GM19238 (cell line): ENCODE data around the gene LIMD2.

Experiments used
- DNase-seq: peaks from one replicate; pipeline ENCODE4 v3.0.0; 2011; ENCODE audit warnings: low spot score; ENCODE audit not compliant: insufficient read length

LIMD2 gene

GRCh38 chr17:63682441-63682840, 17.5 kb downstream of the LIMD2 start:
- DNase-seq: no peak

GRCh38 chr17:63681530-63681929, 18.4 kb downstream of the LIMD2 start:
- DNase-seq: no peak

GRCh38 chr17:63680700-63681099, 19.2 kb downstream of the LIMD2 start:
- no peak for DNase-seq

- DNase-seq: no peak
Measured at GRCh38 chr17:63679214-63679613, 20.7 kb downstream of the LIMD2 start.

GRCh38 chr17:63676584-63676983, 23.3 kb downstream of the LIMD2 start:
- DNase-seq: no peak

- DNase-seq: no peak
Measured at GRCh38 chr17:63675607-63676546, 24.0 kb downstream of the LIMD2 start.

GRCh38 chr17:63675231-63675606, 24.7 kb downstream of the LIMD2 start:
- DNase-seq: no peak

- no peak for DNase-seq
Measured at GRCh38 chr17:63672856-63673255, 27.1 kb downstream of the LIMD2 start.

- DNase-seq: peak; percentile 19
Measured at GRCh38 chr17:63665527-63666214, 34.3 kb downstream of the LIMD2 start.

GRCh38 chr17:63659850-63660249, 40.1 kb downstream of the LIMD2 start:
- no peak for DNase-seq

GRCh38 chr17:63658366-63658765, 41.6 kb downstream of the LIMD2 start:
- DNase-seq: no peak

GRCh38 chr17:63657786-63658185, 42.1 kb downstream of the LIMD2 start:
- DNase-seq: no peak

- DNase-seq: no peak
Measured at GRCh38 chr17:63653050-63653449, 46.9 kb downstream of the LIMD2 start.

GRCh38 chr17:63652106-63652505, 47.8 kb downstream of the LIMD2 start:
- no peak for DNase-seq

- no peak for DNase-seq
Measured at GRCh38 chr17:63649813-63650212, 50.1 kb downstream of the LIMD2 start.

- DNase-seq: no peak
Measured at GRCh38 chr17:63647936-63648335, 52.0 kb downstream of the LIMD2 start.

- DNase-seq: no peak
Measured at GRCh38 chr17:63647065-63647725, 52.7 kb downstream of the LIMD2 start.

- peak; percentile 49 for DNase-seq
Measured at GRCh38 chr17:63646488-63646806, 53.5 kb downstream of the LIMD2 start.
